IMR-90 (cell line): ENCODE data around the gene SLC38A4.

ENCODE experiments used
- CEBPB ChIP-seq: IDR thresholded peaks from 2 replicates; pipeline ENCODE4 v1.6.1; 2012; ENCODE audit warnings: low read depth, low read length, improper control_type of control experiment
- CHD1 ChIP-seq: IDR thresholded peaks from 2 replicates; pipeline ENCODE4 v1.6.1; 2012; ENCODE audit warnings: low read depth, low read length, improper control_type of control experiment
- CTCF ChIP-seq: conservative IDR thresholded peaks from 2 replicates; pipeline ENCODE4 v1.5.1; 2012; ENCODE audit warnings: mild to moderate bottlenecking, low read depth, low read length, improper control_type of control experiment
- MAFK ChIP-seq: IDR thresholded peaks from 2 replicates; pipeline ENCODE4 v1.6.1; 2012; ENCODE audit warnings: low read depth, low read length, improper control_type of control experiment
- POLR2A ChIP-seq: IDR thresholded peaks from 2 replicates; pipeline ENCODE4 v1.6.1; 2012; ENCODE audit warnings: mild to moderate bottlenecking, low read depth, low read length
- RAD21 ChIP-seq: IDR thresholded peaks from 2 replicates; pipeline ENCODE4 v1.6.1; 2012; ENCODE audit warnings: low read length, improper control_type of control experiment
- RCOR1 ChIP-seq: IDR thresholded peaks from 2 replicates; pipeline ENCODE4 v1.6.1; 2012; ENCODE audit warnings: mild to moderate bottlenecking, low read length, improper control_type of control experiment; ENCODE audit not compliant: insufficient replicate concordance
- RFX5 ChIP-seq: IDR thresholded peaks from 2 replicates; pipeline ENCODE4 v1.8.0; 2012; ENCODE audit warnings: low read depth, mild to moderate bottlenecking, low read length, moderate library complexity
- SMC3 ChIP-seq: fragments of 150-350 bp; IDR thresholded peaks from 2 replicates; pipeline ENCODE4 v1.6.1; 2016; ENCODE audit warnings: low read depth, mild to moderate bottlenecking, antibody characterized with exemption, low read length, moderate library complexity
- USF2 ChIP-seq: fragments of 150-350 bp; IDR thresholded peaks from 2 replicates; pipeline ENCODE4 v1.6.1; 2017; ENCODE audit warnings: mild to moderate bottlenecking, antibody characterized with exemption, low read length, low read depth
- TF ChIP-seq, protein P1 (sequence below): fragments of 150-350 bp; IDR thresholded peaks from 2 replicates; pipeline ENCODE4 v1.6.1; 2016; ENCODE audit warnings: low read depth, mild to moderate bottlenecking, low read length, moderate library complexity, borderline replicate concordance

- TF ChIP-seq RCOR1 (no peak), CTCF (no peak), POLR2A (no peak), RAD21 (no peak), USF2 (no peak), MAFK (no peak), CEBPB (no peak), SMC3 (no peak), CHD1 (no peak), RFX5 (no peak)
- TF ChIP-seq, protein P1, sequence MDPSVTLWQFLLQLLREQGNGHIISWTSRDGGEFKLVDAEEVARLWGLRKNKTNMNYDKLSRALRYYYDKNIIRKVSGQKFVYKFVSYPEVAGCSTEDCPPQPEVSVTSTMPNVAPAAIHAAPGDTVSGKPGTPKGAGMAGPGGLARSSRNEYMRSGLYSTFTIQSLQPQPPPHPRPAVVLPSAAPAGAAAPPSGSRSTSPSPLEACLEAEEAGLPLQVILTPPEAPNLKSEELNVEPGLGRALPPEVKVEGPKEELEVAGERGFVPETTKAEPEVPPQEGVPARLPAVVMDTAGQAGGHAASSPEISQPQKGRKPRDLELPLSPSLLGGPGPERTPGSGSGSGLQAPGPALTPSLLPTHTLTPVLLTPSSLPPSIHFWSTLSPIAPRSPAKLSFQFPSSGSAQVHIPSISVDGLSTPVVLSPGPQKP, result no peak
Measured at GRCh38 chr12:46775796-46776195, 50.0 kb downstream of the SLC38A4 start.
